ENCODE measurements around the gene ABCC1.

The ABCC1 gene

DNA sequence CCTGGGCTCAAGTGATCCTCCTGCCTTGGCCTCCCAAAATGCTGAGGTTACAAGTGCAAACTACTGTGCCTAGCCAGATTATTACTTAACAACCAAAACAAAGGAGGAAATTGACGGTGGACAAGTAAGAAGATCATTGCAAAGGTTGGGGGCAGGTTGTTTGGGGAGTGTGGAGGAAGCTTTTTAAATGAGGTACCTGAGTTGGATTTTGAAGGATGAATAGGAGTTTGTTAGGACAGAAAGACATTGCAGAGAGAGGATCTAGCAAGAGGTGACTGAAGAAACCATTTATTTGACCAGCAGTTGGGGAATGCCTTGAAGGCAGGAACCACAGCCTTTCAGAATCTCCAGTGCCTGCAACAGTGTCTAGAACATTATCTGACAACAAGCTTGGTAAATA, 51.3 kb downstream of the ABCC1 start:
- H3K4me2 ChIP-seq: no peak overlapping the region
- no peak overlapping the region for H3K27ac ChIP-seq
- peaks cover 61% of the 10 kb centered on the region; the same call in 1 of the 2 replicates for H3K79me2 ChIP-seq (ENCODE audit: insufficient read depth, low read depth)
- H3K27me3 ChIP-seq (ENCODE audit: insufficient read depth, low read depth): no peaks in the 10 kb centered on the region
- no peak overlapping the region for H2AFZ ChIP-seq (ENCODE audit: low read depth)
- TF ChIP-seq, protein P1, sequence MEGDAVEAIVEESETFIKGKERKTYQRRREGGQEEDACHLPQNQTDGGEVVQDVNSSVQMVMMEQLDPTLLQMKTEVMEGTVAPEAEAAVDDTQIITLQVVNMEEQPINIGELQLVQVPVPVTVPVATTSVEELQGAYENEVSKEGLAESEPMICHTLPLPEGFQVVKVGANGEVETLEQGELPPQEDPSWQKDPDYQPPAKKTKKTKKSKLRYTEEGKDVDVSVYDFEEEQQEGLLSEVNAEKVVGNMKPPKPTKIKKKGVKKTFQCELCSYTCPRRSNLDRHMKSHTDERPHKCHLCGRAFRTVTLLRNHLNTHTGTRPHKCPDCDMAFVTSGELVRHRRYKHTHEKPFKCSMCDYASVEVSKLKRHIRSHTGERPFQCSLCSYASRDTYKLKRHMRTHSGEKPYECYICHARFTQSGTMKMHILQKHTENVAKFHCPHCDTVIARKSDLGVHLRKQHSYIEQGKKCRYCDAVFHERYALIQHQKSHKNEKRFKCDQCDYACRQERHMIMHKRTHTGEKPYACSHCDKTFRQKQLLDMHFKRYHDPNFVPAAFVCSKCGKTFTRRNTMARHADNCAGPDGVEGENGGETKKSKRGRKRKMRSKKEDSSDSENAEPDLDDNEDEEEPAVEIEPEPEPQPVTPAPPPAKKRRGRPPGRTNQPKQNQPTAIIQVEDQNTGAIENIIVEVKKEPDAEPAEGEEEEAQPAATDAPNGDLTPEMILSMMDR (conservative IDR thresholded peaks at IDR 0.05; ENCODE audit: low read depth, low read length): no peak
- H3K4me3 ChIP-seq (IDR thresholded peaks at IDR 0.05; ENCODE audit: insufficient read depth, low read depth, low read length): no peak overlapping the region
- no peaks in the 10 kb centered on the region for H3K36me3 ChIP-seq (ENCODE audit: insufficient read depth)
- no peaks in the 10 kb centered on the region for H4K20me1 ChIP-seq (ENCODE audit: insufficient read depth)
- no peak overlapping the region for H3K9ac ChIP-seq
- H3K4me1 ChIP-seq (ENCODE audit: low read depth, poor library complexity, severe bottlenecking): no peaks in the 10 kb centered on the region

DNA sequence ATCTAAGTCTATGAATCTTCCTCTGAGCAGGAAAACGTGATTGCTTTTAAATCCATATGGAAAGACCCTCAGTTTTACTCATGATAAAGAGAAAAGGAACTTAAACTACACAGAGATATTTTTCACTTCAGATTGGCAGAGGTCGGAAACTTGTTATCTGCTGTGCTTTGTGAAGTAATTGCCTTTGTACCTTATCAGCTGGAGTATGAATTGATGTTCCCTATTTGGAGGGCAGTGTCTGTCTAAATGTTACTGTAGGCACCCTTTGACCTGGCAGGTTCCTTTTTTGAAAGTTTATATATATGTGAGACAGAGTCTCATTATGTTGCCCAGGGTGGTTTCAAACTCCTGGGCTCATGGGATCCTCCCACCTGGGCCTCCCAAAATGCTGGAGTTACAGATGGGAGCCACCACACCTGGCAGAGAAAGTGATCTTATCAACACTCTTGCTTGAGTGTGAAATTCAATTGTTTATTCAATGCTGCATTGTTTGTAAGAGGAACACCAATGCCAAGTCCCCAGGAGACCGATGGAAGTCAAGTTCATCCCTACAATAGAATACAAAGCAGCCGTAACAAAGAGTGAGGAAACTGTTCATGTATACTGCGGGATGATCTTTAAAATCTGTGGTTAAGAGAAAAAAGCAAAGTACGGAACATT, 52.3 kb downstream of the ABCC1 start:
- H3K4me3 ChIP-seq (IDR thresholded peaks at IDR 0.05; ENCODE audit: insufficient read depth, low read depth, low read length): no peak overlapping the region
- H2AFZ ChIP-seq (ENCODE audit: low read depth): no peak overlapping the region
- H3K79me2 ChIP-seq (ENCODE audit: insufficient read depth, low read depth): peaks cover 63% of the 10 kb centered on the region; the same call in 1 of the 2 replicates
- H3K36me3 ChIP-seq (ENCODE audit: insufficient read depth): no peaks in the 10 kb centered on the region
- no peaks in the 10 kb centered on the region for H3K27me3 ChIP-seq (ENCODE audit: insufficient read depth, low read depth)
- TF ChIP-seq, protein P1 (conservative IDR thresholded peaks at IDR 0.05; ENCODE audit: low read depth, low read length): no peak
- no peaks in the 10 kb centered on the region for H3K4me1 ChIP-seq (ENCODE audit: low read depth, poor library complexity, severe bottlenecking)
- no peak overlapping the region for H3K27ac ChIP-seq
- no peaks in the 10 kb centered on the region for H4K20me1 ChIP-seq (ENCODE audit: insufficient read depth)
- no peak overlapping the region for H3K4me2 ChIP-seq
- no peak overlapping the region for H3K9ac ChIP-seq

DNA sequence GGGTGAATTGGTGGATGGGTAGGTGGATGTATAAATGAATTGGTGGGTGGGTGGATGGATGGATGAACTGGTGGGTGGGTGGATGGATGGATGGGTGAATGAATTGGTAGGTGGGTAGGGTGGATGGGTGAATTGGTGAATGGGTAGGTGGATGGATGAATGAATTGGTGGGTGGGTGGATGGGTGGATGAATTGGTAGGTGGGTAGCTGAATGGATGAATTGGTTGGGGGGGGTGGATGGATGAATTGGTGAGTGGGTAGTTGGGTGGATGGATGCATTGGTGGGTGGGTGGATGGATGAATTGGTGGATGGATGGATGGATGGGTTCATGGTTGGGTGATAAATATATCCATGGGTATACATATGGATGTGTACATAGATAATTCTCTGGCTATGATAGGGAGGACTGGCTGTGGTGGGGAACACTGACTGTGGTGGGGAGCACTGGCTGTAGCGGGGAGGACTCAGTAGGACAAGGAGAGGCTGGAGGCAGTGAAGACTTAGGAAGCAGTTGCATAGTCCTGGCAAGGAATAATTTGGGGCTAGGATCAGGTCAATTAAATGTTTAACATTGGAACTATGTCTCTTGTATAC, 54.4 kb downstream of the ABCC1 start:
- TF ChIP-seq, protein P1 (conservative IDR thresholded peaks at IDR 0.05; ENCODE audit: low read depth, low read length): no peak
- Histone ChIP-seq H4K20me1 (ENCODE audit: insufficient read depth) (no peaks in the 10 kb centered on the region), H3K36me3 (ENCODE audit: insufficient read depth) (no peaks in the 10 kb centered on the region; the same call in 1 of the 2 replicates), H3K9ac (no peak overlapping the region), H2AFZ (ENCODE audit: low read depth) (no peak overlapping the region), H3K4me1 (ENCODE audit: low read depth, poor library complexity, severe bottlenecking) (peaks cover 7% of the 10 kb centered on the region), H3K4me3 (IDR thresholded peaks at IDR 0.05; ENCODE audit: insufficient read depth, low read depth, low read length) (no peak overlapping the region), H3K27ac (no peak overlapping the region), H3K79me2 (ENCODE audit: insufficient read depth, low read depth) (peaks cover 44% of the 10 kb centered on the region; the same call in 1 of the 2 replicates), H3K27me3 (ENCODE audit: insufficient read depth, low read depth) (no peaks in the 10 kb centered on the region), H3K4me2 (no peak overlapping the region)

DNA sequence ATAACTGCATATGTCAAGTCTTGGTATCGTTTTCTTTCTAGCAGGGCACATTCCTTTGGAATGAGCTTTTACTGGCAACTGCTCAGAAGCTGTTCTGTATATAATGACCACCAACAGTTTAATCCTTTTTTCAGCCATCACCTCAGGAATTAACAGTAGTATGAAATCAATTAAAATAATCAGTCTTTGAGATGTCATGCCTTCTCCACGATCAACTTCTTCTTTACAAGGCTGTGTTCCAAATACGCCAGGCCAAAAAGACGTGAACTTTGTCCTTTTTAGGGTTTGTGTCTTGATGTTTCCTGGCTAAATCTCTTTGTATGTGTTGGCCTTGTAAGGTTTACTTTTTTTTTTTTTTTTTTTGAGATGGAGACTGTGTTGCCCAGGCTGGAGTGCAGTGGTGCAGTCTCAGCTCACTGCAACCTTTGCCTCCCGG, 54.9 kb downstream of the ABCC1 start:
- Histone ChIP-seq H3K9ac (no peak overlapping the region), H3K36me3 (ENCODE audit: insufficient read depth) (peaks cover 4% of the 10 kb centered on the region; the same call in 1 of the 2 replicates), H4K20me1 (ENCODE audit: insufficient read depth) (0 out of 2 replicates have a peak, but pooled peaks cover 4% of the 10 kb centered on the region), H3K27me3 (ENCODE audit: insufficient read depth, low read depth) (no peaks in the 10 kb centered on the region), H2AFZ (ENCODE audit: low read depth) (no peak overlapping the region), H3K4me1 (ENCODE audit: low read depth, poor library complexity, severe bottlenecking) (peaks cover 7% of the 10 kb centered on the region), H3K4me3 (IDR thresholded peaks at IDR 0.05; ENCODE audit: insufficient read depth, low read depth, low read length) (no peak overlapping the region), H3K27ac (no peak overlapping the region), H3K79me2 (ENCODE audit: insufficient read depth, low read depth) (peaks cover 44% of the 10 kb centered on the region; the same call in 1 of the 2 replicates), H3K4me2 (no peak overlapping the region)
- TF ChIP-seq, protein P1 (conservative IDR thresholded peaks at IDR 0.05; ENCODE audit: low read depth, low read length): no peak
